Neuronal stem cell (in vitro differentiated cells): ENCODE data around the gene FBLN1. TPM values are rescaled to one million over a fixed set of nuclear protein-coding genes. Genes with fewer than 3 reads are reported as not detected.

Experiments used
- DNase-seq: peaks from one replicate; pipeline ENCODE4 v3.0.0-alpha.2; 2013; ENCODE audit warnings: low spot score
- H2AFZ ChIP-seq: one replicate; pipeline ENCODE4 v1.6.1; 2013; ENCODE audit warnings: mild to moderate bottlenecking, low read length, inconsistent platforms
- H2AK5ac ChIP-seq: 2 replicates; pipeline ENCODE4 v1.6.1; 2013; ENCODE audit warnings: low read depth, mild to moderate bottlenecking, inconsistent platforms, low read length, moderate library complexity, mixed read lengths
- H2BK120ac ChIP-seq: 2 replicates; pipeline ENCODE4 v1.6.1; 2013; ENCODE audit warnings: low read depth, mild to moderate bottlenecking, inconsistent platforms, low read length, moderate library complexity, mixed read lengths
- H2BK12ac ChIP-seq: one replicate; pipeline ENCODE4 v1.6.1; 2013; ENCODE audit warnings: low read length, inconsistent platforms
- H2BK15ac ChIP-seq: 2 replicates; pipeline ENCODE4 v1.6.1; 2013; ENCODE audit warnings: mild to moderate bottlenecking, low read length, inconsistent platforms, mixed read lengths
- H2BK5ac ChIP-seq: one replicate; pipeline ENCODE4 v1.6.1; 2013; ENCODE audit warnings: inconsistent platforms, mild to moderate bottlenecking, low read length, moderate library complexity
- H3K14ac ChIP-seq: one replicate; pipeline ENCODE4 v1.6.1; 2013; ENCODE audit warnings: low read length, inconsistent platforms
- H3K18ac ChIP-seq: 2 replicates; pipeline ENCODE4 v1.6.1; 2013; ENCODE audit warnings: low read length, inconsistent platforms
- H3K23ac ChIP-seq: 2 replicates; pipeline ENCODE4 v1.6.1; 2013; ENCODE audit warnings: low read depth, mild to moderate bottlenecking, mixed read lengths, low read length, inconsistent platforms; ENCODE audit not compliant: poor library complexity
- H3K27ac ChIP-seq: replicated peaks from 3 replicates; pipeline ENCODE4 v1.5.1; 2013; ENCODE audit warnings: low read length, inconsistent platforms
- H3K27me3 ChIP-seq, 3 experiments: 2 replicates each; pipeline ENCODE4 v1.6.1; 2013; ENCODE audit warnings: low read length in 3 of 3, mild to moderate bottlenecking in 2 of 3, inconsistent platforms in 1 of 3, low read depth in 1 of 3, mixed read lengths in 1 of 3, moderate library complexity in 1 of 3; ENCODE audit not compliant: control insufficient read depth in 3 of 3, insufficient read depth in 3 of 3
- H3K36me3 ChIP-seq, 2 donors: replicated peaks in 1 of 2; 2 replicates each; pipeline ENCODE4 v1.6.1; 2013; ENCODE audit warnings: low read length in 2 of 2; ENCODE audit not compliant: control insufficient read depth in 2 of 2, insufficient read depth in 2 of 2
- H3K4ac ChIP-seq: 2 replicates; pipeline ENCODE4 v1.6.1; 2013; ENCODE audit warnings: inconsistent platforms, mild to moderate bottlenecking, low read length, moderate library complexity
- H3K4me1 ChIP-seq, 2 donors: 1 replicate in 1 of 2; 2 replicates in 1 of 2; pipeline ENCODE4 v1.6.1; 2013; ENCODE audit warnings: low read length in 2 of 2, low read depth in 1 of 2; ENCODE audit not compliant: control insufficient read depth in 2 of 2, insufficient read depth in 1 of 2
- H3K4me2 ChIP-seq: one replicate; pipeline ENCODE4 v1.6.1; 2013; ENCODE audit warnings: mild to moderate bottlenecking, low read length, inconsistent platforms; ENCODE audit not compliant: insufficient read depth, poor library complexity, severe bottlenecking
- H3K4me3 ChIP-seq, 2 donors: 2 replicates each; pipeline ENCODE4 v1.5.1; 2013; ENCODE audit warnings: low read length in 2 of 2, mild to moderate bottlenecking in 2 of 2, inconsistent platforms in 1 of 2, moderate library complexity in 1 of 2
- H3K79me1 ChIP-seq: one replicate; pipeline ENCODE4 v1.6.1; 2013; ENCODE audit warnings: low read depth, mild to moderate bottlenecking, inconsistent platforms, low read length, moderate library complexity
- H3K9ac ChIP-seq: one replicate; pipeline ENCODE4 v1.6.1; 2013; ENCODE audit warnings: mild to moderate bottlenecking, low read depth, low read length, inconsistent platforms; ENCODE audit not compliant: poor library complexity
- H3K9me3 ChIP-seq, 2 donors: replicated peaks in 1 of 2; 2 replicates each; pipeline versions ENCODE3 to v1.6.1; 2013; ENCODE audit warnings: low read length in 2 of 2, mild to moderate bottlenecking in 2 of 2, inconsistent platforms in 1 of 2, low read depth in 1 of 2, mixed read lengths in 1 of 2, moderate library complexity in 1 of 2; ENCODE audit not compliant: control insufficient read depth in 2 of 2, insufficient read depth in 1 of 2
- H4K8ac ChIP-seq: one replicate; pipeline ENCODE4 v1.6.1; 2013; ENCODE audit warnings: low read depth, mild to moderate bottlenecking, inconsistent platforms, low read length, moderate library complexity
- H4K91ac ChIP-seq: one replicate; pipeline ENCODE4 v1.6.1; 2013; ENCODE audit warnings: low read length, low read depth, mild to moderate bottlenecking, inconsistent platforms; ENCODE audit not compliant: poor library complexity
- WGBS, 2 donors: extraction: QIAGEN DNeasy Blood & Tissue Kit; methylation state at CpG; one replicate each; pipeline ENCODE4 v1.1.7; 2013; ENCODE audit warnings: missing lambda C conversion rate in 2 of 2, mixed read lengths in 1 of 2; ENCODE audit not compliant: insufficient read length in 2 of 2, insufficient replicate concordance in 1 of 2; ENCODE audit errors: extremely low coverage in 2 of 2; 5-methylcytosine and 5-hydroxymethylcytosine counted together
- polyA plus RNA-seq, 2 experiments: library from polyadenylated mRNA; stranded (reverse); fragments of 200-250 nt; gene quantifications; one replicate each; pipeline ENCODE4 v1.2.3, GENCODE V29; 2013

FBLN1 gene
- polyA plus RNA-seq (2013, experiment 1 of 2): 160 TPM
- 157 TPM for polyA plus RNA-seq (2013, experiment 2 of 2)

GRCh38 chr22:45502215-45503049 lies at the start of gene FBLN1:
Gene FBLN1, plus strand, starts transcription at chr22:45502883. Its CDS starts 103 bp downstream, at chr22:45502986.
- Histone ChIP-seq H4K8ac (no peak within 1 kb of the TSS), H3K4ac (peak within 1 kb of the TSS; percentile 87), H3K27ac (peak within 1 kb of the TSS; percentile 93), H3K4me3 (peak within 1 kb of the TSS; percentile 66 to 87), H2AK5ac (peak within 1 kb of the TSS; percentile 98), H3K18ac (peak within 1 kb of the TSS; percentile 99), H3K27me3 (peaks cover 0 to 8% (median 0%) of the 10 kb centered on the region in 3 experiments), H3K79me1 (peaks cover 3% of the 10 kb centered on the region), H4K91ac (peak within 1 kb of the TSS; percentile 98), H2BK12ac (peak within 1 kb of the TSS; percentile 73), H3K14ac (peak within 1 kb of the TSS; percentile 57), H3K4me2 (peak within 1 kb of the TSS; percentile 85), H3K23ac (peak within 1 kb of the TSS; percentile 15), H3K9me3 (no peaks in the 10 kb centered on the region), H2BK15ac (peak within 1 kb of the TSS; percentile 90), H3K4me1 (peaks cover 14 to 27% of the 10 kb centered on the region in 2 donors), H2BK120ac (peak within 1 kb of the TSS; percentile 10), H2BK5ac (peak within 1 kb of the TSS; percentile 58), H2AFZ (peak within 1 kb of the TSS; percentile 92), H3K36me3 (peaks cover 0 to 2% of the 10 kb centered on the region in 2 donors), H3K9ac (peak within 1 kb of the TSS; percentile 98)
- DNase-seq: peak; percentile 85
- WGBS, 2 donors: no CpG with 5 or more reads among the region's 89 CpGs

GRCh38 chr22:45453764-45454163 lies 48.9 kb upstream of the FBLN1 start:
- no peak overlapping the region for H3K4ac ChIP-seq
- no peak overlapping the region for H2BK120ac ChIP-seq
- no peaks in the 10 kb centered on the region for H3K36me3 ChIP-seq
- H3K27ac ChIP-seq: no peak overlapping the region
- no peak overlapping the region for H2BK12ac ChIP-seq
- no peak overlapping the region for H3K23ac ChIP-seq
- no peak for DNase-seq
- H4K91ac ChIP-seq: no peak overlapping the region
- no peak overlapping the region for H3K4me2 ChIP-seq
- no peaks in the 10 kb centered on the region for H3K9me3 ChIP-seq
- H2AK5ac ChIP-seq: no peak overlapping the region
- no peak overlapping the region for H3K18ac ChIP-seq
- no peak overlapping the region for H3K9ac ChIP-seq
- H2AFZ ChIP-seq: no peak overlapping the region
- no peaks in the 10 kb centered on the region for H3K79me1 ChIP-seq
- H3K4me3 ChIP-seq: no peak overlapping the region
- WGBS, 2 donors: no CpG with 5 or more reads among the region's 6 CpGs
- H4K8ac ChIP-seq: no peak overlapping the region
- H3K27me3 ChIP-seq: peaks cover 0 to 55% (median 0%) of the 10 kb centered on the region in 3 experiments
- H2BK5ac ChIP-seq: no peak overlapping the region
- no peak overlapping the region for H2BK15ac ChIP-seq
- no peaks in the 10 kb centered on the region for H3K4me1 ChIP-seq
- no peak overlapping the region for H3K14ac ChIP-seq

GRCh38 chr22:45454275-45454674 lies 48.4 kb upstream of the FBLN1 start:
- Histone ChIP-seq H3K23ac (no peak overlapping the region), H2BK15ac (no peak overlapping the region), H2AK5ac (no peak overlapping the region), H2AFZ (no peak overlapping the region), H4K8ac (no peak overlapping the region), H4K91ac (no peak overlapping the region), H3K27ac (no peak overlapping the region), H3K4me1 (no peaks in the 10 kb centered on the region), H3K18ac (no peak overlapping the region), H3K4me3 (no peak overlapping the region), H3K36me3 (no peaks in the 10 kb centered on the region), H3K9me3 (no peaks in the 10 kb centered on the region), H2BK12ac (no peak overlapping the region), H2BK5ac (no peak overlapping the region), H3K14ac (no peak overlapping the region), H3K27me3 (peaks cover 0 to 55% (median 0%) of the 10 kb centered on the region in 3 experiments), H2BK120ac (no peak overlapping the region), H3K4me2 (no peak overlapping the region), H3K4ac (no peak overlapping the region), H3K9ac (no peak overlapping the region), H3K79me1 (no peaks in the 10 kb centered on the region)
- WGBS, 2 donors: no CpG with 5 or more reads among the region's 4 CpGs
- no peak for DNase-seq

DNA sequence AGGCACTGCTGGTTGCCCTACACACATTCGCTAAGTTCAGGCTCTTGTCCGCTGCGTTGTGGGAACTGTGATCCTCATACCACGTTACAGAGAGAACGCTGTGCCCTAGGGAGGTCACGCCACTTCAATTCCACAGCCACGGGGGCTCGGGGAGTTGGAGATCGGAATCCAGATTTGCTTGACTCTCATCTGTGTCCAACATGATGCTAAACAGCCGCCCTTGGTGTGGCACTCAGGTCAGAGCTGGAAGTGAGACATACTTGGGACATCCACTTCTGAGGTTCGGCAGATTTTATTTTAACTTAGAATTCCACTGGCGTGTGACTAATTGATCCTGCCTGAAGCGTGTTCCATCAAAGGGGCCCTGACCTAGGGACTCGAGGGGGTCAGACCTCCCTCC lies 47.5 kb upstream of the FBLN1 start:
- H3K4me1 ChIP-seq: no peaks in the 10 kb centered on the region
- no peak overlapping the region for H3K27ac ChIP-seq
- H3K27me3 ChIP-seq: peaks cover 0 to 55% (median 0%) of the 10 kb centered on the region in 3 experiments
- no peak overlapping the region for H3K23ac ChIP-seq
- H2BK5ac ChIP-seq: no peak overlapping the region
- no peak overlapping the region for H2BK15ac ChIP-seq
- H3K4ac ChIP-seq: no peak overlapping the region
- H2BK120ac ChIP-seq: no peak overlapping the region
- whole genome bisulfite sequencing, 2 donors: no CpG with 5 or more reads among the region's 14 CpGs
- no peaks in the 10 kb centered on the region for H3K79me1 ChIP-seq
- no peaks in the 10 kb centered on the region for H3K9me3 ChIP-seq
- no peak overlapping the region for H2AFZ ChIP-seq
- no peak overlapping the region for H3K9ac ChIP-seq
- no peak for DNase-seq
- H3K4me3 ChIP-seq: no peak overlapping the region
- H3K4me2 ChIP-seq: no peak overlapping the region
- no peak overlapping the region for H4K8ac ChIP-seq
- H3K36me3 ChIP-seq: no peaks in the 10 kb centered on the region
- no peak overlapping the region for H4K91ac ChIP-seq
- H3K14ac ChIP-seq: no peak overlapping the region
- H3K18ac ChIP-seq: no peak overlapping the region
- no peak overlapping the region for H2BK12ac ChIP-seq
- no peak overlapping the region for H2AK5ac ChIP-seq
